ENCODE data around the gene CLCN6. TPM values are rescaled to one million over a fixed set of nuclear protein-coding genes. Genes with fewer than 3 reads are reported as not detected.

Gene CLCN6
- total RNA-seq, 5 donors from 2014 or later (not counting 1 experiment from before 2014, with no cell fraction given): 17.3 to 23.0 (median 21.3) TPM

DNA sequence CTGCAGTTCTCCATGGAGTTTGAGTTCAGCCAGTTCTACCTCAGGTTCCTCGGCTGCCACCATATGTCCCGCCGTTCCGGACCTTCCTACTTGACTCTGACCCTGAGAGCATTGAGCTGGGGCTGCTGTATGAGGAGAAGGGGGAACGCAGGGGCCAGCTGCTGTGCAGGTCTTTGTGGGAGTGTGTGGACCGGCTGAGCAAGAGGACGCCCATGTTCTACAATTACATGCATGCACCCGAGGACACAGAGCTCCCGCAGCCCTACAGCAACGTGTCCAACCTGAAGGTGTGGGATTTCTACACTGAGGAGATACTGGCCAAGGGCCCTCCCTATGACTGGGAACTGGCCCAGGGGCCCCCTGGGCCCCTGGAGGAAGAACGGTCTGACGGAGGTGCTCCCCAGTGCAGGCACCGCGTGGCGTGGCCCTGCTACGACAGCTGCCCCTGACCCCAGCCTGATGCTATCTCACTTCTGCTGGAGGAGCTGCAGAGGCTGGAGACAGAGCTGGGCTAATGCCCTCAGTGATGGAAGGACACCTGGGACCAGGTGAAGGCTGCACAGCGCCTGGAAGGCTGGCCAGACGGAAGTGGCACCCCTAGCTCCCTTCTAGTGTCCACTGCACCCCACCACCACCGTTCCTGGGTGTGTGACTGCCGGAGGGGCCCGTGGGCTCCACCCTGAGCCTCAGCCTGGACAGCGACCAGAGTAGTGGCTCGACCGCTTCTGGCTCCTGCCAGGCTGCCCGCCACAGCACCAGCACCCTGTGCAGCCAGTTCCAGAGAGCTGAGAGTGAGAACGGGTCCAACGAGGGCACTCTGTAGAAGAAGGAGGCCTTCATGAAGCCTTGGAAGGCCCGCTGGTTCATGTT lies 73.6 kb downstream of the CLCN6 start:
- Histone ChIP-seq H3K27ac (ENCODE audit: low read length) (no peak overlapping the region), H3K36me3 (ENCODE audit: control insufficient read depth in 2 of 2, extremely low read depth in 1 of 2, insufficient read depth in 1 of 2, low read length in 1 of 2) (no peaks in the 10 kb centered on the region), H3K27me3 (replicated peaks in 1 of 2; ENCODE audit: control insufficient read depth in 2 of 2, extremely low read depth in 1 of 2, insufficient read depth in 2 of 2, low read length in 1 of 2) (peaks cover 0 to 76% of the 10 kb centered on the region in 2 experiments), H3K9me3 (no peaks in the 10 kb centered on the region), H3K4me1 (ENCODE audit: control insufficient read depth in 1 of 2, extremely low read depth in 1 of 2, insufficient read depth in 2 of 2, low read length in 2 of 2) (peaks cover 0 to 4% of the 10 kb centered on the region in 2 experiments), H3K4me3 (ENCODE audit: control insufficient read depth in 1 of 2, extremely low read depth in 1 of 2, low read length in 1 of 2) (no peak overlapping the region)
- DNase-seq: no peak
- WGBS (ENCODE audit: insufficient coverage): 75% methylated on average over 24 of the region's 28 CpGs
- peaks cover 12 to 36% of the 10 kb centered on the region in 2 donors for H3K27me3 Mint-ChIP-seq
- POLR2A ChIA-PET: no interaction called here
- no peak overlapping the region for H3K27ac Mint-ChIP-seq
- ATAC-seq (replicated peaks in 1 of 4): no peak
- H3K4me3 Mint-ChIP-seq: no peak overlapping the region
- no peaks in the 10 kb centered on the region for H3K36me3 Mint-ChIP-seq
- H3K4me1 Mint-ChIP-seq: no peaks in the 10 kb centered on the region
- no peaks in the 10 kb centered on the region for H3K9me3 Mint-ChIP-seq
- CTCF ChIA-PET: no interaction called here

DNA sequence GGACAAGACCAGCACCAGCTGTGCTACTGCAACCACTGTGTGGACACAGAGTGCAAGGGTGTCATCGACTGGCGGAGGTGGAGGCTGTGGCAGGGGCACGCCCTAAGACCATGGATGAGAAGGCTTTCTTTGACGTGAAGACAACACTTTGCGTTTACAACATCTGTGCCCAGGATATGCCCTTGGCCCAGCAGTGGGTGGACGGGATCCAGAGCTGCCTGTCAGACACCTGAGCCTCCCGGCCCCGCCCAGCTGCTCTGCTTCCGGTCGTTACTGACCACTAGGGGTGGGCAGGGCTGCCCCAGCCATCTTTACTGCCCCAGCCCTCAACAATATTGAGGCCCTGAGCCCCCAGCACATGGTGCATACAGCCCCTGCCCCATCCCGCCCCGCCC lies 74.2 kb downstream of the CLCN6 start:
- WGBS (ENCODE audit: insufficient coverage): 76% methylated on average over 12 of the region's 12 CpGs
- DNase-seq (no peak), ATAC-seq (replicated peaks in 1 of 4) (no peak)
- no peaks in the 10 kb centered on the region for H3K36me3 ChIP-seq (ENCODE audit: control insufficient read depth in 2 of 2, extremely low read depth in 1 of 2, insufficient read depth in 1 of 2, low read length in 1 of 2)
- no peak overlapping the region for H3K27ac ChIP-seq (ENCODE audit: low read length)
- H3K4me1 ChIP-seq (ENCODE audit: control insufficient read depth in 1 of 2, extremely low read depth in 1 of 2, insufficient read depth in 2 of 2, low read length in 2 of 2): peaks cover 0 to 4% of the 10 kb centered on the region in 2 experiments
- Mint-ChIP-seq H3K4me1 (no peaks in the 10 kb centered on the region), H3K9me3 (no peaks in the 10 kb centered on the region), H3K27me3 (peaks cover 12 to 36% of the 10 kb centered on the region in 2 donors), H3K27ac (no peak overlapping the region), H3K4me3 (no peak overlapping the region), H3K36me3 (no peaks in the 10 kb centered on the region)
- H3K4me3 ChIP-seq (ENCODE audit: control insufficient read depth in 1 of 2, extremely low read depth in 1 of 2, low read length in 1 of 2): no peak overlapping the region
- no peaks in the 10 kb centered on the region for H3K9me3 ChIP-seq
- ChIA-PET POLR2A (no interaction called here), CTCF (no interaction called here)
- H3K27me3 ChIP-seq (replicated peaks in 1 of 2; ENCODE audit: control insufficient read depth in 2 of 2, extremely low read depth in 1 of 2, insufficient read depth in 2 of 2, low read length in 1 of 2): peaks cover 0 to 70% of the 10 kb centered on the region in 2 experiments

GRCh38 chr1:11880911-11881748 lies 75.1 kb downstream of the CLCN6 start:
- H3K4me3 Mint-ChIP-seq: no peak overlapping the region
- Histone ChIP-seq H3K4me1 (ENCODE audit: control insufficient read depth in 1 of 2, extremely low read depth in 1 of 2, insufficient read depth in 2 of 2, low read length in 2 of 2) (peaks cover 0 to 4% of the 10 kb centered on the region in 2 experiments), H3K27me3 (replicated peaks in 1 of 2; ENCODE audit: control insufficient read depth in 2 of 2, extremely low read depth in 1 of 2, insufficient read depth in 2 of 2, low read length in 1 of 2) (peaks cover 0 to 71% of the 10 kb centered on the region in 2 experiments), H3K9me3 (no peaks in the 10 kb centered on the region), H3K27ac (ENCODE audit: low read length) (no peak overlapping the region), H3K4me3 (ENCODE audit: control insufficient read depth in 1 of 2, extremely low read depth in 1 of 2, low read length in 1 of 2) (no peak overlapping the region), H3K36me3 (ENCODE audit: control insufficient read depth in 2 of 2, extremely low read depth in 1 of 2, insufficient read depth in 1 of 2, low read length in 1 of 2) (no peaks in the 10 kb centered on the region)
- H3K36me3 Mint-ChIP-seq: no peaks in the 10 kb centered on the region
- CTCF ChIA-PET: no interaction called here
- no peaks in the 10 kb centered on the region for H3K9me3 Mint-ChIP-seq
- ATAC-seq (replicated peaks in 1 of 4): no peak
- POLR2A ChIA-PET: no interaction called here
- WGBS (ENCODE audit: insufficient coverage): 63% methylated on average over 6 of the region's 10 CpGs
- peaks cover 12 to 33% of the 10 kb centered on the region in 2 donors for H3K27me3 Mint-ChIP-seq
- DNase-seq: no peak
- H3K27ac Mint-ChIP-seq: no peak overlapping the region
- H3K4me1 Mint-ChIP-seq: no peaks in the 10 kb centered on the region

DNA sequence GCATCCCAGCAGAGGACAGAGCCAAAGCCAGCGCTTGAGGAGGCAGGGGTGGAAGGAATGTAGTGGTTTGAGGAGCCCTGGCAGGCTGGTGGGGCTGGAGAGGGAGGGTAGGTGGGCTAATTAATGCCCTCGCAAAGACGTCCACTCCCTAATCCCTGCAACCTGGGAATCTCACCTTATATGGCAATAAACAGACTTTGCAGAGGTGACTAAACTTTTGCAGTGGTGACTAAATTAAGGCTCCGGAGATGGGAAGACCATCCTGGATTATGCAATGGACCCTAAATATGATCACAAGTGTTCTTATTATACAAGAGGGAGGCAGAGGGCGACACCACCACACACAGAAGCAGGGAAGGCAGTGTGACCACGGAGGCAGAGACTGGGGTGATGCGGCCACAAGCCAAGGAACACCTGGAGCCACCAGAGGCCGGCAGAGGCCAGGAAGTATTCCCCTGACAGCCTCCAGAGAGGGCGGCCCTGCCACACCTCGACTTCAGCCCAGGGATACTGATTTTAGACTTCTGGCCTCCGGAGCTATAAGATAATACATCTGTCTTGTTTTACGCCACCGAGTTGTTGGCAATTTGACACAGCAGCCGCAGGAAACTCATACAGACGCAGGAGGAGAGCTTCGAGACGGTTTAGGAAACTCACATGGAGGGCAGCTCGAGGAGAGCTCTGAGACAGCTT lies 75.9 kb downstream of the CLCN6 start:
- H3K36me3 ChIP-seq (ENCODE audit: control insufficient read depth in 2 of 2, extremely low read depth in 1 of 2, insufficient read depth in 1 of 2, low read length in 1 of 2): no peaks in the 10 kb centered on the region
- Mint-ChIP-seq H3K4me1 (no peaks in the 10 kb centered on the region), H3K27ac (no peak overlapping the region), H3K4me3 (no peak overlapping the region), H3K9me3 (no peaks in the 10 kb centered on the region), H3K27me3 (peaks cover 12 to 29% of the 10 kb centered on the region in 2 donors), H3K36me3 (no peaks in the 10 kb centered on the region)
- H3K27ac ChIP-seq (ENCODE audit: low read length): no peak overlapping the region
- no peak overlapping the region for H3K4me3 ChIP-seq (ENCODE audit: control insufficient read depth in 1 of 2, extremely low read depth in 1 of 2, low read length in 1 of 2)
- ChIA-PET CTCF (no interaction called here), POLR2A (no interaction called here)
- peaks cover 0 to 70% of the 10 kb centered on the region in 2 experiments for H3K27me3 ChIP-seq (replicated peaks in 1 of 2; ENCODE audit: control insufficient read depth in 2 of 2, extremely low read depth in 1 of 2, insufficient read depth in 2 of 2, low read length in 1 of 2)
- 62% methylated on average over 9 of the region's 18 CpGs for WGBS (ENCODE audit: insufficient coverage)
- H3K9me3 ChIP-seq: no peaks in the 10 kb centered on the region
- DNase-seq: no peak
- H3K4me1 ChIP-seq (ENCODE audit: control insufficient read depth in 1 of 2, extremely low read depth in 1 of 2, insufficient read depth in 2 of 2, low read length in 2 of 2): peaks cover 0 to 4% of the 10 kb centered on the region in 2 experiments
- ATAC-seq (replicated peaks in 1 of 4): no peak

GRCh38 chr1:11882814-11883538 lies 77.0 kb downstream of the CLCN6 start:
- H3K27ac ChIP-seq (ENCODE audit: low read length): no peak overlapping the region

More at GRCh38 chr1:11882814-11883538, 77.0 kb downstream of the CLCN6 start:
- Mint-ChIP-seq H3K9me3 (no peaks in the 10 kb centered on the region), H3K4me3 (no peak overlapping the region), H3K27me3 (peaks cover 9 to 26% of the 10 kb centered on the region in 2 donors), H3K27ac (no peak overlapping the region), H3K4me1 (no peaks in the 10 kb centered on the region), H3K36me3 (no peaks in the 10 kb centered on the region)
- peaks cover 0 to 4% of the 10 kb centered on the region in 2 experiments for H3K4me1 ChIP-seq (ENCODE audit: control insufficient read depth in 1 of 2, extremely low read depth in 1 of 2, insufficient read depth in 2 of 2, low read length in 2 of 2)
- ChIA-PET CTCF (no interaction called here), POLR2A (interaction anchor here in 1 of 2 donors (0.6 kb wide), 1 partner anchor 11 kb away, joined by 12 read pairs; no protein-coding TSS in a partner anchor)
- 47% methylated on average over 10 of the region's 13 CpGs for WGBS (ENCODE audit: insufficient coverage)
- ATAC-seq (replicated peaks in 1 of 4) (peak in 3 of 4 experiments; percentile 30 to 42 (median 32)), DNase-seq (no peak)
- H3K36me3 ChIP-seq (ENCODE audit: control insufficient read depth in 2 of 2, extremely low read depth in 1 of 2, insufficient read depth in 1 of 2, low read length in 1 of 2): no peaks in the 10 kb centered on the region
- H3K4me3 ChIP-seq (ENCODE audit: control insufficient read depth in 1 of 2, extremely low read depth in 1 of 2, low read length in 1 of 2): no peak overlapping the region
- H3K27me3 ChIP-seq (replicated peaks in 1 of 2; ENCODE audit: control insufficient read depth in 2 of 2, extremely low read depth in 1 of 2, insufficient read depth in 2 of 2, low read length in 1 of 2): peaks cover 0 to 64% of the 10 kb centered on the region in 2 experiments
- H3K9me3 ChIP-seq: no peaks in the 10 kb centered on the region
